IMR-90 (cell line): ENCODE measurements around the gene ALK. TPM values are rescaled to one million over a fixed set of nuclear protein-coding genes. Genes with fewer than 3 reads are reported as not detected.

Source experiments
- ATAC-seq: fragments of 200-7000 bp; cut with Tn5 transposase; 2 replicates; pipeline ENCODE4 v1.9.1; 2020; ENCODE audit warnings: low read depth, mild to moderate bottlenecking, moderate library complexity
- BruUV-seq: library from RNA; stranded (reverse); fragments of 400-500 nt; replicated peaks from 2 replicates; lab custom pipeline; 2021; lab: Mats Ljungman, UMichigan
- CTCF ChIA-PET: fragments of 300-600 bp; formaldehyde crosslinking; extraction: SDS; loops from one replicate; lab custom pipeline; 2021; ENCODE audit warnings: antibody characterized with exemption; lab: Yijun Ruan, JAX
- POLR2A ChIA-PET: fragments of 300-600 bp; sonication (Branson Sonifier 250); formaldehyde crosslinking; loops from one replicate; lab custom pipeline; 2022; ENCODE audit warnings: antibody characterized with exemption; ENCODE audit not compliant: unreplicated experiment; lab: Charles Lee
- DNase-seq: peaks from one replicate; pipeline ENCODE4 v3.0.0; 2013
- H2AFZ ChIP-seq: replicated peaks from 2 replicates; pipeline ENCODE3; 2013; ENCODE audit warnings: low read length, mild to moderate bottlenecking; ENCODE audit not compliant: poor library complexity
- H2AK5ac ChIP-seq: 2 replicates; pipeline ENCODE4 v1.6.1; 2013; ENCODE audit warnings: low read depth, low read length, inconsistent platforms
- H2AK9ac ChIP-seq: replicated peaks from 2 replicates; pipeline ENCODE3; 2013; ENCODE audit warnings: mild to moderate bottlenecking, low read depth, low read length, moderate library complexity; ENCODE audit not compliant: poor library complexity
- H2BK120ac ChIP-seq: 2 replicates; pipeline ENCODE4 v1.6.1; 2013; ENCODE audit warnings: low read depth, low read length, inconsistent platforms
- H2BK15ac ChIP-seq: 3 replicates; pipeline ENCODE4 v1.6.1; 2013; ENCODE audit warnings: low read depth, low read length, inconsistent platforms
- H2BK20ac ChIP-seq: 2 replicates; pipeline ENCODE4 v1.6.1; 2013; ENCODE audit warnings: low read depth, mild to moderate bottlenecking, inconsistent platforms, low read length, moderate library complexity
- H2BK5ac ChIP-seq: 2 replicates; pipeline ENCODE4 v1.6.1; 2013; ENCODE audit warnings: mild to moderate bottlenecking, low read depth, low read length, inconsistent platforms; ENCODE audit not compliant: poor library complexity, severe bottlenecking
- H3K14ac ChIP-seq: replicated peaks from 2 replicates; pipeline ENCODE4 v1.6.1; 2013; ENCODE audit warnings: low read depth, low read length, inconsistent platforms
- H3K18ac ChIP-seq: 2 replicates; pipeline ENCODE4 v1.6.1; 2013; ENCODE audit warnings: low read depth, low read length, control low read depth
- H3K23ac ChIP-seq: 2 replicates; pipeline ENCODE4 v1.6.1; 2013; ENCODE audit warnings: low read depth, low read length, inconsistent platforms
- H3K27ac ChIP-seq: 2 replicates; pipeline ENCODE4 v1.5.1; 2013; ENCODE audit warnings: mild to moderate bottlenecking, control low read depth, low read length; ENCODE audit not compliant: insufficient read depth
- H3K27me3 ChIP-seq: 2 replicates; pipeline ENCODE4 v1.6.1; 2013; ENCODE audit warnings: low read length; ENCODE audit not compliant: control insufficient read depth, insufficient read depth
- H3K36me3 ChIP-seq: 2 replicates; pipeline ENCODE4 v1.6.1; 2013; ENCODE audit warnings: low read length, mixed read lengths; ENCODE audit not compliant: control insufficient read depth, insufficient read depth
- H3K4ac ChIP-seq: 2 replicates; pipeline ENCODE4 v1.6.1; 2013; ENCODE audit warnings: low read depth, low read length, inconsistent platforms
- H3K4me1 ChIP-seq: 2 replicates; pipeline ENCODE4 v1.6.1; 2013; ENCODE audit warnings: low read length, mixed read lengths; ENCODE audit not compliant: control insufficient read depth, insufficient read depth
- H3K4me2 ChIP-seq: 2 replicates; pipeline ENCODE4 v1.6.1; 2013; ENCODE audit warnings: low read depth, mild to moderate bottlenecking, control low read depth, low read length, moderate library complexity
- H3K4me3 ChIP-seq: 2 replicates; pipeline ENCODE4 v1.5.1; 2013; ENCODE audit warnings: low read depth, mild to moderate bottlenecking, control low read depth, low read length, moderate library complexity; ENCODE audit not compliant: insufficient read depth
- H3K56ac ChIP-seq: 2 replicates; pipeline ENCODE4 v1.6.1; 2013; ENCODE audit warnings: low read length, inconsistent platforms; ENCODE audit not compliant: insufficient read depth; ENCODE audit errors: extremely low read depth
- H3K79me1 ChIP-seq, 2 experiments: 2 replicates each; pipeline ENCODE4 v1.6.1; 2013; ENCODE audit warnings: low read length in 2 of 2, inconsistent platforms in 1 of 2, low read depth in 1 of 2
- H3K9ac ChIP-seq: 2 replicates; pipeline ENCODE4 v1.6.1; 2013; ENCODE audit warnings: low read depth, low read length, control low read depth
- H3K9me1 ChIP-seq: 2 replicates; pipeline ENCODE4 v1.6.1; 2013; ENCODE audit warnings: low read length, inconsistent platforms; ENCODE audit not compliant: insufficient read depth
- H3K9me3 ChIP-seq: 2 replicates; pipeline ENCODE4 v1.6.1; 2013; ENCODE audit warnings: low read length; ENCODE audit not compliant: control insufficient read depth, insufficient read depth
- H4K20me1 ChIP-seq: 2 replicates; pipeline ENCODE4 v1.6.1; 2013; ENCODE audit warnings: low read length, inconsistent platforms; ENCODE audit not compliant: insufficient read depth
- H4K5ac ChIP-seq: 2 replicates; pipeline ENCODE4 v1.6.1; 2013; ENCODE audit warnings: mild to moderate bottlenecking, low read depth, low read length, control low read depth
- H4K8ac ChIP-seq, 2 experiments: 2 replicates each; pipeline ENCODE4 v1.6.1; 2013; ENCODE audit warnings: low read depth in 2 of 2, low read length in 2 of 2, control low read depth in 1 of 2, inconsistent platforms in 1 of 2
- H4K91ac ChIP-seq: 2 replicates; pipeline ENCODE4 v1.6.1; 2013; ENCODE audit warnings: low read depth, low read length, inconsistent platforms; ENCODE audit not compliant: insufficient read depth
- BHLHE40 ChIP-seq: fragments of 150-350 bp; IDR thresholded peaks from 2 replicates; pipeline ENCODE4 v1.6.1; 2016; ENCODE audit warnings: mild to moderate bottlenecking, low read depth, low read length
- USF2 ChIP-seq: fragments of 150-350 bp; IDR thresholded peaks from 2 replicates; pipeline ENCODE4 v1.6.1; 2017; ENCODE audit warnings: mild to moderate bottlenecking, antibody characterized with exemption, low read length, low read depth
- WGBS, 2 experiments: methylation state at CpG; one replicate each; pipeline versions ENCODE4 v1.1.5 to v1.1.7; 2013; ENCODE audit warnings: missing lambda C conversion rate in 2 of 2; ENCODE audit not compliant: insufficient read length in 1 of 2; ENCODE audit errors: extremely low coverage in 2 of 2; 5-methylcytosine and 5-hydroxymethylcytosine counted together
- dilution Hi-C: fragments of 300-500 bp; cut with HindIII; formaldehyde crosslinking; loops from one replicate; pipeline ENCODE4 v1.14.3; 2018; ENCODE audit warnings: low sequenced_read_pairs; ENCODE audit not compliant: unreplicated experiment
- in situ Hi-C: fragments of 300-500 bp; cut with MboI; formaldehyde crosslinking; loops from 3 replicates; pipeline ENCODE4 v1.14.3; 2019; ENCODE audit warnings: low sequenced_read_pairs, inconsistent platforms, mixed read lengths
- intact Hi-C: fragments of 100-400 bp; cut with micrococcal nuclease; formaldehyde crosslinking; loops from 2 replicates; pipeline ENCODE4 v1.10.0; 2022
- polyA plus RNA-seq, 3 experiments: library from polyadenylated mRNA; depleted of rRNA; stranded (reverse); fragments of >200 nt; gene quantifications; 2 replicates each; pipeline ENCODE4 v1.2.3, GENCODE V29; 2012; ENCODE audit warnings: low replicate concordance in 1 of 3
- total RNA-seq: library from RNA; depleted of rRNA; stranded (reverse); fragments of >200 nt; gene quantifications from 2 replicates; pipeline ENCODE4 v1.2.3, GENCODE V29; 2012
- TF ChIP-seq, protein P1 (sequence below): conservative IDR thresholded peaks from 2 replicates; pipeline ENCODE4 v1.5.1; 2012; ENCODE audit warnings: mild to moderate bottlenecking, low read depth, low read length, improper control_type of control experiment

ALK gene
- total and polyA plus RNA-seq, 2 of the 4 experiments (the other 2 are of a cell fraction): not detected

DNA sequence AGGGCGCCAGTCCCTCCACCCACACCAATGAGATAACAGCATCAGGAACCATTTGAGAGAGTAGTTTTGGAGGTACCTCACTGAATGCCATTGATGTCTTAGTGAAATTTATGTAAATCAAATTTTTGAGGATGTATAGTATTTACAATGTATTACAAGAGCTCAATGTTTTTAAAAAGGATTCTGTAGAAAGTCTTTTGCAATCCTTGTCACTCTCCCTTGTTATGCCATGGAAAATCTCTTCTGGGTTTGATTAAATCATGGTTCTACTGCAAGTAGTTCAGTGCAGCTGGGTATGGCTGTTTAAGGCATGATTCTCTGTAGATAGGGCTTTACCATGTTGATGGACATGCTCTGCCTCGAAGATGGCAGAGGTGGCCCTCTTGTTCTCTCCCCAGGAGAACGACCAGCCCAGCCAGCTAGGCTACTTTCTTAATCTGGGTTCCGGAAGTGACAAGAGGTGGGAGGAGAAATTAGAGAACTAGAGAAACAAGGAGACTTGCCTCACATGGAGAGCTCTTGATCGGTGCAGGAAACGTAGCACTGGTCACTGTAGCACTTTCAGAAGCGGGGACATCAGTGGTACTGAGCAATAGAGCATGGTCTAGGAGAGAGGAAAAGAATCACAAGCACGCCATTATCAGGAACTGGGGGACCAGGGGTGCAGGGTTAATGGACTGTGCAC lies 603.4 kb downstream of the ALK start:
- ChIA-PET CTCF (no interaction called here), POLR2A (no interaction called here)
- Histone ChIP-seq H3K36me3 (no peaks in the 10 kb centered on the region), H2AFZ (no peak overlapping the region), H2BK20ac (no peak overlapping the region), H3K9me3 (no peaks in the 10 kb centered on the region), H2AK9ac (no peak overlapping the region), H3K27me3 (peaks cover 30% of the 10 kb centered on the region), H3K56ac (no peak overlapping the region), H4K20me1 (no peaks in the 10 kb centered on the region), H3K23ac (no peak overlapping the region), H2BK5ac (no peak overlapping the region), H3K79me1 (no peaks in the 10 kb centered on the region), H3K27ac (no peak overlapping the region), H4K5ac (no peak overlapping the region), H3K14ac (no peak overlapping the region), H3K9me1 (no peaks in the 10 kb centered on the region), H3K9ac (no peak overlapping the region), H2BK15ac (no peak overlapping the region), H3K4me3 (no peak overlapping the region), H3K4me2 (no peak overlapping the region), H2BK120ac (no peak overlapping the region), H2AK5ac (no peak overlapping the region), H4K91ac (no peak overlapping the region), H4K8ac (no peak overlapping the region), H3K4me1 (no peaks in the 10 kb centered on the region), H3K4ac (no peak overlapping the region), H3K18ac (no peak overlapping the region)
- no peak for DNase-seq
- dilution Hi-C loops (no loop called here), in situ Hi-C loops (loop anchor here (25.0 kb wide), 1 partner anchor 519 kb away; no protein-coding TSS in a partner anchor), intact Hi-C loops (no loop called here)
- WGBS, 2 experiments: 50% methylated on average over 2 of the region's 8 CpGs; no CpG with 5 or more reads in 1 of the 2 experiments
- no peak for ATAC-seq
- no TSS peak for BruUV-seq
- no peak for TF ChIP-seq USF2
- TF ChIP-seq, protein P1, sequence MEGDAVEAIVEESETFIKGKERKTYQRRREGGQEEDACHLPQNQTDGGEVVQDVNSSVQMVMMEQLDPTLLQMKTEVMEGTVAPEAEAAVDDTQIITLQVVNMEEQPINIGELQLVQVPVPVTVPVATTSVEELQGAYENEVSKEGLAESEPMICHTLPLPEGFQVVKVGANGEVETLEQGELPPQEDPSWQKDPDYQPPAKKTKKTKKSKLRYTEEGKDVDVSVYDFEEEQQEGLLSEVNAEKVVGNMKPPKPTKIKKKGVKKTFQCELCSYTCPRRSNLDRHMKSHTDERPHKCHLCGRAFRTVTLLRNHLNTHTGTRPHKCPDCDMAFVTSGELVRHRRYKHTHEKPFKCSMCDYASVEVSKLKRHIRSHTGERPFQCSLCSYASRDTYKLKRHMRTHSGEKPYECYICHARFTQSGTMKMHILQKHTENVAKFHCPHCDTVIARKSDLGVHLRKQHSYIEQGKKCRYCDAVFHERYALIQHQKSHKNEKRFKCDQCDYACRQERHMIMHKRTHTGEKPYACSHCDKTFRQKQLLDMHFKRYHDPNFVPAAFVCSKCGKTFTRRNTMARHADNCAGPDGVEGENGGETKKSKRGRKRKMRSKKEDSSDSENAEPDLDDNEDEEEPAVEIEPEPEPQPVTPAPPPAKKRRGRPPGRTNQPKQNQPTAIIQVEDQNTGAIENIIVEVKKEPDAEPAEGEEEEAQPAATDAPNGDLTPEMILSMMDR: no peak
- no peak for TF ChIP-seq BHLHE40
